Central memory CD8-positive, alpha-beta T cell (primary cell): ENCODE data around the gene CCL26.
"Not testable (repeated sequence)": the region's sequence is repeated elsewhere in the genome, so short reads cannot be mapped to it uniquely, and the experiment has no call there.

Experiments
- ATAC-seq: fragments of 150-1000 bp; cut with Tn5 transposase; replicated peaks from 2 replicates; pipeline ENCODE4 v1.10.0; 2022; ENCODE audit warnings: mild to moderate bottlenecking, moderate FRiP score, moderate number of reproducible peaks; ENCODE audit not compliant: poor library complexity, severe bottlenecking; ENCODE audit errors: extremely low read depth
- DNase-seq, 2 donors: peaks; one replicate each; pipeline ENCODE4 v3.0.0; 2021; ENCODE audit warnings: low spot score in 2 of 2
- H3K27ac Mint-ChIP-seq: one replicate; pipeline ENCODE4 v1.8.0; 2022; ENCODE audit warnings: low read depth, mild to moderate bottlenecking, moderate library complexity, mixed read lengths
- H3K27me3 Mint-ChIP-seq: one replicate; pipeline ENCODE4 v1.8.0; 2022; ENCODE audit warnings: mixed read lengths
- H3K36me3 Mint-ChIP-seq: one replicate; pipeline ENCODE4 v1.8.0; 2022; ENCODE audit warnings: mild to moderate bottlenecking, moderate library complexity, mixed read lengths; ENCODE audit not compliant: insufficient read depth
- H3K4me1 Mint-ChIP-seq: one replicate; pipeline ENCODE4 v1.8.0; 2022; ENCODE audit warnings: mixed read lengths
- H3K4me3 Mint-ChIP-seq: one replicate; pipeline ENCODE4 v1.8.0; 2022; ENCODE audit warnings: mild to moderate bottlenecking, moderate library complexity, mixed read lengths
- H3K9me3 Mint-ChIP-seq: one replicate; pipeline ENCODE4 v1.8.0; 2022; ENCODE audit warnings: mixed read lengths

CCL26 gene

DNA sequence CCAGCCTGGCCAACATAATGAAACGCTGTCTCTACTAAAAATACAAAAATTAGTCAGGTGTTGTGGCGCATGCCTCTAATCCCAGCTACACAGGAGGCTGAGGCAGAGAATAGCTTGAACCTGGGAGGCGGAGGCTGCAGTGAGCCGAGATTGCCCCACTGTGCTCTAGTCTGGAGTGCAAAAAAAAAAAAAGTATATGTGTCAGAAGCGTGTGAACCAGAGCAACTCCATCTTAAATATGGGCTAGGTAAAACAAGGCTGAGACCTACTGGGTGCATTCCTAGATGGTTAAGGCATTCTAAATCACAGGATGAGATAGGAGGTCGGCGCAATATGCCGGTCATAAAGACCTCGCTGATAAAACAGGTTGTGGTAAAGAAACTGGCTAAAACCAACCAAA, 35.4 kb upstream of the CCL26 start:
- ATAC-seq (no peak), DNase-seq (no peak)
- H3K4me3 Mint-ChIP-seq: no peak overlapping the region
- H3K9me3 Mint-ChIP-seq: peaks cover 5% of the 10 kb centered on the region
- no peak overlapping the region for H3K27ac Mint-ChIP-seq
- no peaks in the 10 kb centered on the region for H3K4me1 Mint-ChIP-seq
- H3K27me3 Mint-ChIP-seq: peaks cover 11% of the 10 kb centered on the region
- H3K36me3 Mint-ChIP-seq: no peaks in the 10 kb centered on the region

DNA sequence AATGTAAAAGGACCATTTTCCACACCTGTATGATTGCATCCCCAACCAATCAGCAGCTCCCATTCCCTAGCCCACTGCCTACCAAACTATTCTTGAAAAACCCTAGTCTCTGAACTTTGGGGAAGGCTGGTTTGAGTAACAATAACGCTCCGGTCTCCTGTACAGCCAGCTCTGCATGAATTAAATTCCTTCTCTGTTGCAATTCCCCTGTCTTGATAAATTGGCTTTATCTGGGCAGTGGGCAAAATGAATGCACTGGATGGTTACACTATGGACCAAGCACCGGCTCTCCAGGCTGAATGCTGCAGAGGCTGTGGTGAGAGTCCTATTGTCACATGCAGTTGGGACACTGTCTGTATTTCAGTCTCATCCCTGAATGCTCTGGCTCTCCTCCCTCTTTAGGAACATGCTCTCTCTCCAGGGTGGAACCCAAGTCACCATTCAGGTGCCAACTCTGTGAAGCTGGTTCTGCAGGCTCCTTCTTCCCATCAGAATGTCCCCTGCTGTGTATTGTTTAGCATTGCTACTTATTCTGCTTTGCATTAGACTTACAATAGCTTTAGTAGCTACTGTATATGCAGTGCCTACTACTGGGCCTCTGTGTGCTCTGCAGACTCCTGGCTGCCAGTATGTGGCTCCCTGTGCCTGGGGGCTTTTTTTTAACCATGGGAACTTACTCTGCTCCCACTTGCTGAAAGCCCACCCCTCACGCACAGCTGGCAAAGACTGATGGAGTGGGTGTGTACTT, 34.7 kb upstream of the CCL26 start:
- Mint-ChIP-seq H3K36me3 (no peaks in the 10 kb centered on the region), H3K4me3 (no peak overlapping the region), H3K9me3 (peaks cover 5% of the 10 kb centered on the region), H3K4me1 (no peaks in the 10 kb centered on the region), H3K27me3 (peaks cover 11% of the 10 kb centered on the region), H3K27ac (no peak overlapping the region)
- ATAC-seq: no peak
- no peak for DNase-seq

DNA sequence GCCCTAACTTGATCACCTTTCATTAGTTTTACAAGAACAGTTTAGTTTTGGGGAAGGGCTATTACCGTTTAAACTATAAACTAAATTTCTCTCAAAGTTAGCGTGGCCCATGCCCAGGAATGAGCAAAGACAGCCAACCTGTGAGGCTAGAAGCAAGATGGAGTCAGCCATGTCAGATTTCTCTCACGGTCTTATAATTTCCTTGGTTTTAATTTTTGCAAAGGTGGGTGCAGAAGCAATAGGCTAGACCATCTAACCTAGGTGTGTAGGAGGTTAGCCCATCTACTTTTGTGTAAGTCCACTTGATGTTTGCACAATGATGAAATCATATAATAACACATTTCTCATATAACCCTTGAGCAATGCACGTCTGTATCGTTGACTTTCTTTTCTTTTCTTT, 32.7 kb upstream of the CCL26 start:
- peaks cover 11% of the 10 kb centered on the region for H3K27me3 Mint-ChIP-seq
- H3K4me3 Mint-ChIP-seq: no peak overlapping the region
- H3K9me3 Mint-ChIP-seq: peaks cover 5% of the 10 kb centered on the region
- H3K4me1 Mint-ChIP-seq: no peaks in the 10 kb centered on the region
- DNase-seq (no peak), ATAC-seq (no peak)
- no peak overlapping the region for H3K27ac Mint-ChIP-seq
- no peaks in the 10 kb centered on the region for H3K36me3 Mint-ChIP-seq

DNA sequence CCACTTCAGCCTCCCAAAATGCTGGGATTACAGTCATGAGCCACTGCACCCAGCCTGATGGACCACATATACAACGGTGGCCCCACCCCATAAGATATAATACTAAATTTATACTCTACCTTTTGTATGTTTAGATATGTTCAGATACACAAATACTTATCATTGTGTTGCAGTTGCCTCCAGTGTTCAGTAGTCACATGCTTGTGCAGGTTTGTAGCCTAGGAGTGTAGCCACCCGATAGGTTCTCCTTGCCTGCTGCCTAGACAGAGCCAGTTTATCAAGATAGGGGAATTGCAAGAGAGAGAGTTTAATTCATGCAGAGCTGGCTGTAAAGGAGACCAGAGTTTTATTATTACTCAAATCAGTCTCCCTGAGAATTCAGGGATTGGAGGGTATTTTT, 32.0 kb upstream of the CCL26 start:
- H3K27me3 Mint-ChIP-seq: peaks cover 11% of the 10 kb centered on the region
- H3K4me1 Mint-ChIP-seq: no peaks in the 10 kb centered on the region
- H3K27ac Mint-ChIP-seq: no peak overlapping the region
- DNase-seq: no peak
- ATAC-seq: no peak
- no peaks in the 10 kb centered on the region for H3K36me3 Mint-ChIP-seq
- peaks cover 5% of the 10 kb centered on the region for H3K9me3 Mint-ChIP-seq
- H3K4me3 Mint-ChIP-seq: no peak overlapping the region

DNA sequence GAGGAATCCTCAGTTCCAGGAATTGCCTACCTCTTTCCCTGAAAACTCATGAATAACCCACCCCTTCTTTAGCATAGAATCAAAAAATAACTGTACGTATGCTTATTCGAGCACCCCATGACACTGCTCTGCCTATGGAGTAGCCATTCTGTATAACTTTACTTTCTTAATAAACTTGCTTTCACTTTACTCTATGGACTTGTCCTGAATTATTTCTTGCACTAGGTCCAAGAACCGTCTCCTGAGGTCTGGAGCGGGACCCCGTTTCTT, 30.5 kb upstream of the CCL26 start:
- peaks cover 5% of the 10 kb centered on the region for H3K9me3 Mint-ChIP-seq
- H3K27me3 Mint-ChIP-seq: peaks cover 11% of the 10 kb centered on the region
- no peak for ATAC-seq
- no peak overlapping the region for H3K4me3 Mint-ChIP-seq
- H3K27ac Mint-ChIP-seq: no peak overlapping the region
- DNase-seq: no peak
- no peaks in the 10 kb centered on the region for H3K4me1 Mint-ChIP-seq
- H3K36me3 Mint-ChIP-seq: no peaks in the 10 kb centered on the region

DNA sequence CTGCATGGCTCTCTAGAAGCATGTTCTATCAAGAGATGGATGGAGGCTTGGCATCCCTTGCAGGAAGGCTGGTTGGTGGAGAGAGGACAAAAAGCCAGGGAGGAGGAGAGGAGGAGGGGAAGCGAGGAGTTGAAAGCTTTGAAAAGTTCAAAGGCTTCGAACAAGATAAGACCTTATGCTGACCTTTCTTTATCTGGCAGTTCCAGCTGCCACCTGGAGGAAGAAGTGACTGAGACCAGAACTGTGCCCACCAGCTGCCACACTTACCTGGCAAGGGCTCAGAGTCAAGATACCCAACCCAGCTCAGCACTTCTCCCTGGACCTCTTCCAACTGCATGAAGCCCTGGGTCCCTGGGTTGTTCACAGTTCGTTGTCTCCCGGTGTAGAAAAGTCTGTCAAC, 26.8 kb upstream of the CCL26 start:
- H3K4me3 Mint-ChIP-seq: no peak overlapping the region
- H3K27me3 Mint-ChIP-seq: peaks cover 36% of the 10 kb centered on the region
- H3K27ac Mint-ChIP-seq: no peak overlapping the region
- H3K9me3 Mint-ChIP-seq: no peaks in the 10 kb centered on the region
- DNase-seq (no peak), ATAC-seq (no peak)
- H3K4me1 Mint-ChIP-seq: no peaks in the 10 kb centered on the region
- H3K36me3 Mint-ChIP-seq: no peaks in the 10 kb centered on the region

DNA sequence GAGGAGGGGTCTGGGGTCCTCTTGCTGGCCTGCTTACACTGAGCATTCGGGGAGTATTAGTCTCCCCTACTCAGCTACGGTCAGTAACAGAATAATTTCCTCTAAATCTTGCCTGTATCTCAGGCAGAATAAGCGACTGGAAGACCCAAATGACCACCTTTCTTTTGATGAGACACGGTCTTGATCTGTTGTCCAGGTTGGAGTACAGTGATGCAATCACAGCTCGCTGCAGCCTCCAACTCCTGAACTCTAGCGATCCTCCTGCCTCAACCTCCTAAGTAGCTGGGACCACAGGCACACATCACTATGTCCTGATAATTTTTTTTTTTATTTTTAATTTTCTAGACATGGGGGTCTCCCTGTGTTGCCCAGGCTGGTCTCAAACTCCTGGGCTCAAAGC, 24.4 kb upstream of the CCL26 start:
- DNase-seq: no peak
- Mint-ChIP-seq H3K27ac (no peak overlapping the region), H3K27me3 (peaks cover 34% of the 10 kb centered on the region), H3K4me3 (no peak overlapping the region), H3K36me3 (peaks cover 2% of the 10 kb centered on the region), H3K4me1 (no peaks in the 10 kb centered on the region), H3K9me3 (no peaks in the 10 kb centered on the region)
- ATAC-seq: no peak

DNA sequence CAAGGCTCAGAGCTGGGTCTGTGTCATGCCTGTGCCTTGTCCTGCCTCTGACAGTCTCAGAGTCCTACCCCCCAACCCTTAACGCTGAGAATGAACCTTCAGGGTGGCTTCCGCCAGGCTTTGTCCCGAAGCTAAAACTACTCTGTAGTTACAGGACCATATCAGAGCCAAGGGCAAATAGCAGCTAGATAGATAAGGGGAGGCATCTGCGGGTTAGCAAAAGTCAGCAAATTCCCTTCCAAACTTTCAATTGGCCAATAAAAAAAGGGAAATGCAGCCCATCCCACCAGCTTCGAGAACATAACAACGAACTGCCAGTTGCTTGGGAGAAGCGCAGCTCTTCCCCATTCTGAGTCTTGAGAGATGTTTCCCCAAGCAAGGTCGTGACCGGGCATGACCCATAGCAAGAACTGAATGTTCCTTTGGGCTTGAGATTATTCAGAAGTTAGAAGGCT, 23.8 kb upstream of the CCL26 start:
- no peak overlapping the region for H3K27ac Mint-ChIP-seq
- no peak for ATAC-seq
- H3K4me3 Mint-ChIP-seq: no peak overlapping the region
- H3K27me3 Mint-ChIP-seq: peaks cover 34% of the 10 kb centered on the region
- H3K9me3 Mint-ChIP-seq: no peaks in the 10 kb centered on the region
- no peak for DNase-seq
- peaks cover 2% of the 10 kb centered on the region for H3K36me3 Mint-ChIP-seq
- no peaks in the 10 kb centered on the region for H3K4me1 Mint-ChIP-seq

DNA sequence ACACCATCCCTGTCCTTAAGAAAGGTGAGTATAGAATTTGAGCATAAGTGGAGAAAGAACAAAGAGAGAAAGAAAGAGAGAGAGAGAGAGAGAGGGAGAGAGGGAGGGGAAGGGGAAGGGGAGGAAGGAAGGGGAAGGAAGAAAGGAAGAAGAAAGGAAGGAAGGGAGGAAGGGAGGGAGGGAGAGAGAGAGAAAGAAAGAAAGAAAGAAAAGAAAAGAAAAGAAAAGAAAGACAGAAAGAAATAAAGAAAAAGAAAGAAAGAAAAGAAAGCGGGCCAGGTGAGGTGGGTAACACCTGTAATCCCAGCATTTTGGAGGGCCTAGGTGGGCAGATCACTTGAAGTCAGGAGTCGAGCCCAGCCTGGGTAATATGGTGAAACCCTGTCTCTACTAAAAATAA, 21.7 kb upstream of the CCL26 start:
- ATAC-seq (no peak), DNase-seq (no peak)
- H3K4me1 Mint-ChIP-seq: no peaks in the 10 kb centered on the region
- peak overlapping the region; percentile 67 for H3K27ac Mint-ChIP-seq
- peaks cover 2% of the 10 kb centered on the region for H3K36me3 Mint-ChIP-seq
- no peak overlapping the region for H3K4me3 Mint-ChIP-seq
- no peaks in the 10 kb centered on the region for H3K9me3 Mint-ChIP-seq
- H3K27me3 Mint-ChIP-seq: peaks cover 34% of the 10 kb centered on the region

DNA sequence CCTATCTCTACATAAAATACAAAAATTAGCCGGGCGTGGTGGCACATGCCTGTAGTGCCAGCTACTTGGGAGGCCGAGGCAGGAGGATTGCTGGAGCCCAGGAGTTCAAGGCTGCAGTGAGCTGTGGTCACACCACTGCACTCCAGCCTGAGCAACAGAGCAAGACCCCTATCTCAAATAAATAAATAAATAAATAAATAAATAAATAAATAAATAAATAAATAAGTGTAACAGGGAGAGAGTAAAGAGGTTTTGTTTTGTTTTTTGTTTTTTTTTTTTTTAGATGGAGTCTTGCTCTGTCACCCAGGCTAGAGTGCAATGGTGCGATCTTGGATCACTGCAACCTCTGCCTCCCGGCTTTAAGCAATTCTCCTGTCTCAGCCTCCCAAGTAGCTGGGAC, 20.6 kb upstream of the CCL26 start:
- not testable (repeated sequence) for DNase-seq, H3K36me3 Mint-ChIP-seq, H3K4me1 Mint-ChIP-seq, H3K9me3 Mint-ChIP-seq, H3K27ac Mint-ChIP-seq, ATAC-seq, H3K4me3 Mint-ChIP-seq
- H3K27me3 Mint-ChIP-seq: peaks cover 34% of the 10 kb centered on the region

DNA sequence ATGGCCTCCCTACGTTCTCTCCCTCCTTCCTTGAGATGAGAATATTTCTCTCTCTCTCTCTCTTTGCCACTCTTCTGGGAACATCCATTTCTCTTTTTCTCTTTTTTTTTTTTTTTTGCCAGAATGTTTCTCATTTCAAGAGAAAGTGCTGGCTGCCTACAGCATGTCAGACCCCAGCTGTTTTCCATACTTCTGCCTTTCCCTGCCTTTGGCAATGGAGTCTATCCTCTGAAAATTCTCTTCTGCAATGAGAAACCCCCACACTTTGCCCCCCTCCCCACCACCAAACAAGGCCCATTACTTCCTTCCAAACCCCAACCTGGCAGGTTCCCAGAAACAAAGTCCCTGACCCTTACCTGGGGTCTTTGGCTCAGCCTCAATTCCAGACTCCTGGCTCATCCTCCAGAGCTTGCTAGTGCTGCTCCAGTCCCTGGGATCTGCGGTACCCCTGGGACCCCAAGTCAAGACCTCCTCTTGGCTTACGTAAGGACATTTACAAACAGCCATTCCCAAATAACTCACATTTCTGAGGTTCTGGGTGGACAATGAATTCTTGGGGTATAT, 17.4 kb upstream of the CCL26 start:
- Mint-ChIP-seq H3K36me3 (peaks cover 2% of the 10 kb centered on the region), H3K9me3 (no peaks in the 10 kb centered on the region), H3K27ac (no peak overlapping the region), H3K27me3 (peaks cover 14% of the 10 kb centered on the region), H3K4me1 (no peaks in the 10 kb centered on the region), H3K4me3 (no peak overlapping the region)
- no peak for ATAC-seq
- DNase-seq: no peak

DNA sequence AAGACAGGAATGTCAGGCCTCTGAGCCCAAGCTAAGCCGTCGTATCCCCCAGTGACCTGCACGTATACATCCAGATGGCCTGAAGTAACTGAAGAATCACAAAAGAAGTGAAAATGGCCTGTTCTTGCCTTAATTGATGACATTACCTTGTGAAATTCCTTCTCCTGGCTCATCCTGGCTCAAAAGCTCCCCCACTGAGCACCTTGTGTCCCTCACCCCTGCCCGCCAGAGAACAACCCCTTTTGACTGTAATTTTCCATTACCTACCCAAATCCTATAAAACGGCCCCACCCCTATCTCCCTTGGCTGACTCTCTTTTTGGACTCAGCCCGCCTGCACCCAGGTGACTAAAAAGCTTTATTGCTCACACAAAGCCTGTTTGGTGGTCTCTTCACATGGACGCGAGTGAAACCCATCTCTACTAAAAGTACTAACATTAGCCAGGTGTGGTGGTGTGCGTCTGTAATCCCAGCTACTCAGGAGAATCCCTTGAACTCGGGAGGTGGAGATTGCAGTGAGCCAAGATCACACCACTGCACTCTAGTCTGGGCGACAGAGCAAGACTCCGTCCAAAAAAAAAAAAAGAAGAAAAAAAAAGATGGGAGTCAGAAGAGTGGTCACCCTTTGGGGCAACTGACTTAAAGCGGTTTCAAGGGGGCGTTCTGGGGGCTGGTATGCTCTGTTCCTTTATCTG, 16.3 kb upstream of the CCL26 start:
- H3K4me1 Mint-ChIP-seq, H3K9me3 Mint-ChIP-seq, ATAC-seq, H3K4me3 Mint-ChIP-seq, DNase-seq, H3K27me3 Mint-ChIP-seq, H3K36me3 Mint-ChIP-seq, H3K27ac Mint-ChIP-seq: not testable (repeated sequence)

DNA sequence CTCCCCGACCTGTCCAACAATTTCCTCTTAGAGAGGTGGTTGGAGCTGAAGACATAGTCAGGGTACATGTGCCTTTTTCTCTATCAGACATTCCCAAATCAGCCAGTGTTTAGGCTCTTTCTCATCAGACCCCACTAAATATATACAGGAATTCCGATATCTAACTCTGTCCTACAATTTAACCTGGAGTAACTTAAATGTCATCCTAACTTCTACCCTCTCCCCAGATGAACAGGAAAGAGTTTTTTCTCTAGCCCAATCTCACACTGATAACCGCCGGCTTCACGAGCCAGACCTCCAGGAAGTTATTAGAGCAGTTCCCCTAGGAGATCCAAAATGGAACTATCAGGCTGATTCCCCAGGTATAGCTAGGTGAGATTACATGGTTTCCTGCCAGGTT, 11.0 kb upstream of the CCL26 start:
- not testable (repeated sequence) for DNase-seq, H3K4me3 Mint-ChIP-seq, ATAC-seq, H3K36me3 Mint-ChIP-seq, H3K9me3 Mint-ChIP-seq, H3K27ac Mint-ChIP-seq, H3K4me1 Mint-ChIP-seq
- peaks cover 28% of the 10 kb centered on the region for H3K27me3 Mint-ChIP-seq
